ENCODE data around the gene KAZALD1.

Gene KAZALD1

GRCh38 chr10:101012525-101013364 is 49.0 kb upstream of the KAZALD1 start (continued):
- no peak for TF ChIP-seq ZNF76 (tag by site-specific recombination; IDR thresholded peaks at IDR 0.05; ENCODE audit: borderline replicate concordance, low read depth)
- TF ChIP-seq GFI1B (tag by site-specific recombination; IDR thresholded peaks at IDR 0.05): no peak
- TF ChIP-seq ZNF658 (tag by site-specific recombination; IDR thresholded peaks at IDR 0.05): no peak
- no peak for TF ChIP-seq ZNF776 (tag by site-specific recombination; IDR thresholded peaks at IDR 0.05; ENCODE audit: borderline replicate concordance)
- TF ChIP-seq ZNF302 (tag by site-specific recombination; IDR thresholded peaks at IDR 0.05; ENCODE audit: low read depth): no peak
- no peak for TF ChIP-seq ZBTB7A (tag by site-specific recombination; IDR thresholded peaks at IDR 0.05; ENCODE audit: low read depth)
- no peak for TF ChIP-seq KLF8 (tag by site-specific recombination; IDR thresholded peaks at IDR 0.05)
- TF ChIP-seq ZNF354C (tag by site-specific recombination; IDR thresholded peaks at IDR 0.05; ENCODE audit: borderline replicate concordance, low read depth): no peak
- TF ChIP-seq ZNF248 (tag by site-specific recombination; IDR thresholded peaks at IDR 0.05): no peak
- no peak for TF ChIP-seq ZBTB1 (tag by site-specific recombination; IDR thresholded peaks at IDR 0.05)
- TF ChIP-seq HOXC10 (CRISPR knock-in tag; IDR thresholded peaks at IDR 0.05): no peak
- TF ChIP-seq ZNF184 (tag by site-specific recombination; IDR thresholded peaks at IDR 0.05): no peak
- no peak for TF ChIP-seq ZNF169 (tag by site-specific recombination; IDR thresholded peaks at IDR 0.05)
- no peak for TF ChIP-seq ZNF707 (tag by site-specific recombination; IDR thresholded peaks at IDR 0.05)
- peak; percentile 97 for TF ChIP-seq HIC1 (tag by site-specific recombination; IDR thresholded peaks at IDR 0.05)
- TF ChIP-seq ZNF48 (tag by site-specific recombination; IDR thresholded peaks at IDR 0.05): no peak
- TF ChIP-seq ZNF596 (tag by site-specific recombination; IDR thresholded peaks at IDR 0.05): no peak
- no peak; the same call in 1 of the 2 replicates for TF ChIP-seq BCL11A (tag by site-specific recombination; IDR thresholded peaks at IDR 0.05; ENCODE audit: low read depth)
- TF ChIP-seq ZNF18 (tag by site-specific recombination; IDR thresholded peaks at IDR 0.05): no peak
- TF ChIP-seq ZNF155 (tag by site-specific recombination; IDR thresholded peaks at IDR 0.05): no peak
- no peak for TF ChIP-seq ZNF223 (tag by site-specific recombination; IDR thresholded peaks at IDR 0.05)
- no peak for TF ChIP-seq ZNF433 (tag by site-specific recombination; IDR thresholded peaks at IDR 0.05; ENCODE audit: low read depth)
- no peak for TF ChIP-seq ZNF404 (tag by site-specific recombination; IDR thresholded peaks at IDR 0.05)
- TF ChIP-seq ZNF23 (tag by site-specific recombination; IDR thresholded peaks at IDR 0.05; ENCODE audit: borderline replicate concordance): no peak
- no peak for TF ChIP-seq ZNF16 (tag by site-specific recombination; IDR thresholded peaks at IDR 0.05; ENCODE audit: low read depth)
- TF ChIP-seq ZNF514 (tag by site-specific recombination; IDR thresholded peaks at IDR 0.05): no peak
- TF ChIP-seq ZBTB21 (tag by site-specific recombination; IDR thresholded peaks at IDR 0.05): no peak
- TF ChIP-seq PBX3 (CRISPR knock-in tag; IDR thresholded peaks at IDR 0.05): no peak
- TF ChIP-seq ZEB2 (tag by site-specific recombination; IDR thresholded peaks at IDR 0.05): peak; percentile 70; the same call in 1 of the 2 replicates
- TF ChIP-seq ZNF112 (tag by site-specific recombination; IDR thresholded peaks at IDR 0.05): no peak
- TF ChIP-seq GLI2 (tag by site-specific recombination; IDR thresholded peaks at IDR 0.05; ENCODE audit: borderline replicate concordance, low read depth): no peak
- no peak for TF ChIP-seq ZNF280D (tag by site-specific recombination; IDR thresholded peaks at IDR 0.05)
- 0 out of 2 replicates have a peak, but pooled peaks have one; percentile 48 for TF ChIP-seq KLF1 (tag by site-specific recombination; IDR thresholded peaks at IDR 0.05)
- no peak for TF ChIP-seq ZNF214 (tag by site-specific recombination; IDR thresholded peaks at IDR 0.05; ENCODE audit: borderline replicate concordance)

Measured in HEK293 (cell line).